Stimulated activated CD4-positive, alpha-beta T cell treated with anti-CD3 and anti-CD28 coated beads, Interleukin-1b, Interleukin-23, amount 100 ng/mL, for 4 hours (primary cell): ENCODE measurements around the gene UBE4A.
A peak's percentile ranks its signal among the peaks of the same experiment; 100 is the strongest.

Source experiments
- DNase-seq, 2 donors: peaks; one replicate each; pipeline ENCODE4 v3.0.0-alpha.2; 2020; ENCODE audit warnings: low read depth in 2 of 2

Gene UBE4A

GRCh38 chr11:118342503-118343161, 16.8 kb upstream of the UBE4A start, which contains the start of gene CD3D:
TSS of gene CD3D (minus strand) at chr11:118342705. CDS start at chr11:118342607, 98 bp downstream.
- peak; percentile 44 to 61 for DNase-seq

GRCh38 chr11:118343248-118343647, 16.2 kb upstream of the UBE4A start:
- no peak for DNase-seq

DNA sequence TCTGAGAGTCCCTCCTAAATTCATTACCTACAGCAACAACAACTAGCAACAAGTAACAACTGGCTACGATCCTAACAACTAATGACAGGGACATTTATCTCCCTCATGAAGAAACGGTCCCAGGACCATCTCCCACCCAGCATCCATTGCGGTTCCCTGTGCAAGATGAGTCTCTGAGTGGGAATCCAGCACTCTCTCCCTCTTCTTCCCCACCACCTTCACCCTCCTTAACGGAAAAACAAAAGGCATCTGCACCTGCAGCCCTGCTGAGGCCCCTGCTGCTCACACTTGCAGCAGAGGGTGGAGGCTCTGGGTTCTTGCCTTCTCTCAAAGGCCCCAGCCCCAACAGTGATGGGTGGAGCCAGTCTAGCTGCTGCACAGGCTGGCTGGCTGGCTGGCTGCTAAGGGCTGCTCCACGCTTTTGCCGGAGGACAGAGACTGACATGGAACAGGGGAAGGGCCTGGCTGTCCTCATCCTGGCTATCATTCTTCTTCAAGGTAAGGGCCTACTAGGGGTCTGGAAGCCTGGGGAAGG, 15.4 kb upstream of the UBE4A start, which contains the start of gene CD3G:
CD3G (plus strand) TSS at position 364 of the 535 bp plus-strand sequence; CDS start at position 444, 80 bp downstream.
- DNase-seq: peak; percentile 51 to 56

GRCh38 chr11:118349475-118349874, 9.9 kb upstream of the UBE4A start:
- DNase-seq: no peak

GRCh38 chr11:118353084-118353710, 6.2 kb upstream of the UBE4A start:
- no peak for DNase-seq

DNA sequence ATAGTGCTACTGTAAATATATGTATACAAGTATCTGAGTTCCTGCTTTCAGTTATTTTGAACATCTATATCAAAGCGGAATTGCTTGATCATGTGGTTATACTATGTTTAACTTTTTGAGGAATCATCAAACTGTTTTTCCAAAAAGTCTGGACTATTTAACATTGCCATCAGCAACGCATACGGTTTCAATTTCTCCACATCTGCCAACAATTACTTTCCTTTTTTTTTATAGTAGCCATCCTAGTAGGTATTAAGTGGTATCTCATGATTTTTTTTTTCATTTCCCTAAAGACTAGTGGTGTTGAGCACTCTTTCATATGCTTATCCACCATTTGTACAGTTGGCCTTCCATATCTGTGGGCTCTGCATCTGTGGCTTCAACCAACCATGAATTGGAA, 1.3 kb upstream of the UBE4A start:
- DNase-seq: no peak

GRCh38 chr11:118364956-118365615, 5.7 kb downstream of the UBE4A start:
- DNase-seq: no peak

GRCh38 chr11:118366287-118366686, 6.9 kb downstream of the UBE4A start:
- no peak for DNase-seq

DNA sequence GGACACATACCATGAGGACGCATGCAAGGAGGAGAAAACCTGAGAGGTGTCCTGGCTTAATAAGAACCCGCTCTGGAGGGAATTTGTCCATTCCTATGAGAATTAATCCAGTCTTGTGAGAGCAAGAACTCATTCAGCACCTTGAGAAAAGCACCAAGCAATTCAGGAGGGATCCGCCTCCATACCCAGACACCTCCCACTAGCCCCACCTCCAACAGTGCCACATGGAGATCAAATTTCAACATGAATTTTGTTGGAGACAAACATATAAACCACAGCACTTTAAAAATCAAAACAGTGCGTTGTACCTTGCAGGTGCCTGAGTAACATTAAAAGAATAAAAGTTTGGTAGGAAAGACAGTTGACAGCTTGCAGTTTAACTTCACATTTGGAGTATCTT, 11.4 kb downstream of the UBE4A start:
- no peak for DNase-seq

- DNase-seq: no peak
Observed at GRCh38 chr11:118373263-118373662, 13.9 kb downstream of the UBE4A start.

- DNase-seq: no peak
Observed at GRCh38 chr11:118373871-118374270, 14.5 kb downstream of the UBE4A start.

DNA sequence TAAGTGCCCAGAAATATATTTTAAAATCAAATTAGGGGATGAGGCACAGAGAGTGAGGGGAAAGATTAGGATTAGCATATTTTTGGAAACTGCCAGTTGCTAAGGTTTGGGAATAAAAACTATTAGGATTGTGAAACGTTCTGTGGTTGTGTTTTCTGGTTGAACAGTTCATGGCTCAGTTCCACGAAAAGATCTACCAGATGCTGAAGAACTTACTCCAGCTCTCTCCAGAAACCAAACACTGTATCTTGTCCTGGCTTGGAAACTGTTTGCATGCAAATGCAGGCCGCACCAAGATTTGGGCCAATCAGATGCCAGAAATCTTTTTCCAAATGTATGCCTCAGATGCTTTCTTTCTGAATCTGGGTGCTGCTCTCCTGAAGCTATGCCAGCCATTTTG, 15.3 kb downstream of the UBE4A start:
- no peak for DNase-seq

DNA sequence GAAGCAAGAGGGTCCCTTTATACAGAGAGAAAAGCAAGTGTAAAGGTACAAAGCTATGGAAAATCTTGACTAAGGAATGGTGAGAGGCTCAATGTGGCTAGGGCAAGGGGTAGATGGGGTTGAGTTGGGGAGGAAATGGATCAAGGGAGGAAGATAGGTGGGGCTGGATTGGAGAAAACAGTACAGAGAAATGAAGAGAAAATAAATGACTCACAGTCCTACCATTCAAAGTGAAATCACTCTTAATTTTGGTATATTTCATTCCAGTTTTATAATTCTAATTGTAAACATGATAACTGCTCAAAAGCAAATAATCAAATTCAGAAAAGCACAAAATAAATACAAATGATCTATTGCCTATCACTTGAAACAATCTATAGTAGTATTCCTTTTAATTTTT, 16.6 kb downstream of the UBE4A start:
- no peak for DNase-seq

DNA sequence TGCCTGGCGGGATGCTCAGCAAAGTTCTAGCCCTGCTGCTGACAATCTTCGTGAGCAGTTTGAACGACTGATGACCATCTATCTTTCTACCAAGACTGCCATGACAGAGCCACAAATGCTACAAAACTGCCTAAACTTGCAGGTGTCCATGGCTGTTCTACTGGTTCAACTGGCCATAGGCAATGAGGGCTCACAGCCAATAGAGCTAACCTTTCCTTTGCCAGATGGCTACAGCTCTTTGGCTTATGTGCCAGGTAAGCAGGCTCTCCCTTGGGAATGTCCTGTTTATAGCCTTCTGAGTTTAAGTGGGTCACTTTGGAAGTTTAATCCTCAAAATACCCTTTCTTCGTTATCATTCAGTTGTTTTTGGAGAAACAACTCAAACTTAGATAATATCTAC, 20.1 kb downstream of the UBE4A start:
- DNase-seq: no peak

DNA sequence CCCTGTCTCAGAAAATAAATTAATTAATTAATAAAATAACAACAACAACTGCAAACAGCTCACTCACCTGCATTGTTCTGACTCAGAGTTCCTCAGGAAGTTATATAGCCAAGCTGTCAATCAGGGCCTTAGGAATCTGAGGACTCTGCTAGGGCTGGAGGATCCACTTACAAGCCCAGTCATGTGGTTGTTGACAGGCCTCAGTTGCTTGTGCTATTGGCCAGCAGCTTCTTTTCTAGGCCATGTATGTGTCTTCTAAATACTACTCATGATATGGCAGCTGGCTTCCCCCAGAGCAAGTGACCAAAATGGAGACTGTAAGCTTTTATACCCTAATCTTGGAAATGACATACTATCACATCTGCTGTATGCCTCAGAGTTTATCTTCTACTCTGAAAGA, 21.2 kb downstream of the UBE4A start:
- no peak for DNase-seq

GRCh38 chr11:118382954-118383353, 23.6 kb downstream of the UBE4A start:
- no peak for DNase-seq

DNA sequence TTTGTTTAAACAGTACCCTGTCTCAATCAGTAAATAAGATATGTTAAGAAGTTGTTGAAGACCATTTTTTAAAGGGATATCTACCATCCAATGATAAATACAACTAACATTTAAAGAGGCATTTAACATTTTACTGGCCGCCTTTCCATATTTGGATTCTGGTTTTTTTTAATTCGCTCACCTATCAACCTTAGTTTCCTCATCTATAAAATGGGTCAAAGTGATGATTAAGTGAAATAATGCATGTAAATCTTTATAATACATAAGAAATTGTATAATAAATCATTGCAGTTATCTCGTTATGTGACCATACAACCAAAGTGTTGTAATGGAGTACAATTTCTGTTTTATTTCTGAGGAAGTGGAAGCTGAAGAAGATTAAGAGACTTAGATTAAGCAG, 24.3 kb downstream of the UBE4A start:
- no peak for DNase-seq

DNA sequence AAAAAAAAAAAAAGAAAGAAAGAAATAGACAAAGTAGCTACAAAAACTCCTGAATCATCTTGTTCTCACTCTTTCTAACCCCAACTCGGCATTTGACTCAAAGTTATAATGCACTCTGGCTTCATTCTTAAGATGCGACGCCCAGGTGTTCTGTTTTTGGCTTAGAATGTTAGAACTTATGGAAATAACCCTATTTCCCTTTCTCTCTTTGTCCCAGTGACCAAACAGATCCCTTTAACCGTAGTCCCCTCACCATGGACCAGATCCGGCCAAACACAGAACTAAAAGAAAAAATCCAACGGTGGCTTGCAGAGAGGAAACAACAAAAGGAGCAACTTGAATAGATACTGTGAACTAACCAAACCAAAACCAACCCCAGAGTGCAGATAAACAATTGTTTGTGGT, 36.7 kb downstream of the UBE4A start:
- no peak for DNase-seq

DNA sequence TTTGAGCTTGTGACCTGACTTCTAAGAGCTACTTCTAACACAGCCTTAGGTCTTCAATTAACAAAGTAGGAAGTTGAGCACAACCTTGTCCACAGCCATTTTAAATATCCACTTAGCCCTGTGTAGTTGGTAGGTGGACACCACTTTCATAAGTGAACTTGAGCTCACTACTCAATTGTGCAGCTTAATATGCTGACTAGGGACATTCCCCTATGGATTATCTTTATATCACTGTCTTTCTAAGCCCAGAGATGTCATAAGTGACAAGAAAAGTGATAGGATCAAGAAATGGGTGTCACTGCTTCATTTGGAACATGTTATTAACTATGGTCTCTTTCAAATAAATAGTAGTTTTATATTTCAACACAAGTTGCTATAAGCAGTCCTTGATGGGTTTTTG, 38.0 kb downstream of the UBE4A start:
- no peak for DNase-seq

DNA sequence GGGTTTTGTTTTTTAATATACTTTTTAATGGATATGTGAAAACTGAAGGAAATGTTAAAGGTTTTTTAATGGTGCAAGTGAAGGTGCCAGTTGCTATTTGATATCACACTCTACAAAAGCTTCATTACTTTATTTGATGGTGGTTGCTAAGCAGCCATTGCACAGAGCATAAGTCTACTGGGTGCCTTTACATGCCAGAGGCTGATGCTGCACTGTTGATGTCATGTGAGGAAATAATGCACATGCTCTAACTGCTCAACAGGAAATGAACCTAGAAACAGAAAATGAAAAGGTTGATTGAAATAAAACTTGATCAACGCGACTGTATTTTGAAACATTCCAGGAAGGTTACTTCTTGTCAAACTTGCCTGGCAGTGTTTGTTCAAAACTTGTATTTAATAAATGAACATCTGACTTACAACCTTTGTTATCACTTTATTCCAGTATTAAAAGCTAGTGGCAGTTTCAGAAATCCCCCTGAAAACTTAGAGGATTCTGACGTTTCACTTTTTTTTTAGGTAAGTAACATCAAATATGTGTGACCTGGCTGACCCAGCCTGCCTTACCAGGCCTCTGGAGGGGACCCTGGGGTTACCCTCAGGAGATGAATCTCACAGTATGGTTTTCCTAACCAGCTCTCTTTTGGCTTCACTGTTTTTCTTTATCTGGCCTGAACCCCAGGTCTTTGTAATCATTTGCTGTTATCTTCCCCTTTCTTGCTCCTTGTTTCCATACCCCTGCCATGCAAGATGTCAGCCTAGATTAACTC, 39.6 kb downstream of the UBE4A start:
- peak in 1 of 2 donors; percentile 21 for DNase-seq

DNA sequence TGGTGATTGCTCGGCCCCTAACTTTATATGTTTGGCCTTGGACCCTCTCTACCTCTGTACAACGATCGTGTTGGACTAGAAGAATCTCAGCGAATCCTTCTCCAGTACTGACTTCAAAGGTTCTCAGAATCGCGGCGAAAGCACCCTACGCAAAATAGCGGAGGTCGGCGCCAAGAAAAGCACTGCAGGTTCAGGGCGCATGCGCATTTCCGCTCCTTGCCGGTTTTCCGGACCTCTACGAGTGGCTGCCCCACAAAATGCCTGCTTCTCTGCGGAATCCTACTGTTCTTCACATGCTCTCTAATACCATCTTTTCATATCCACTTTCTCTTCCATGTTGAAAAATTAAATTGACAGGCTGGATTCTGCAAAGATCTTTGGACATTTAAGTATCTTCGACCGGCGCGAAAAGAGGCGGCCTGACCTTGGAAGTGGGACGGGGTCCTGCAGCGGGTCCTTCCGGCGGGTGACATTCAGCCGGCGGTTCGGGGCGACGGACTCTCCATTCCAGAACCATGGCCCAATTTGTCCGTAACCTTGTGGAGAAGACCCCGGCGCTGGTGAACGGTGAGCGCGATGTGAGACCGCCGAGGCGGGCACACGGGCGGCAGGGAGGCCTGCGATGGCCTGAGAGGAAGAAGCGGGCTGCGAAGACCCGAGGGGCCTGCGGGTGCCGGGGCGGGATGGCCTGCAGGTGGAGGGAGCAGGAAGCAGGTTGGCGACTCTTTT, 41.9 kb downstream of the UBE4A start, which contains the start of gene ATP5MG:
ATP5MG (plus strand) TSS at position 456 of the 729 bp plus-strand sequence; CDS start at position 516, 60 bp downstream.
- peak; percentile 85 to 92 for DNase-seq
